Keratinocyte (primary cell): ENCODE data around the gene MAGI1. TPM values are rescaled to one million over a fixed set of nuclear protein-coding genes. Genes with fewer than 3 reads are reported as not detected.
A peak's percentile ranks its signal among the peaks of the same experiment; 100 is the strongest.
"Not testable (repeated sequence)": the region's sequence is repeated elsewhere in the genome, so short reads cannot be mapped to it uniquely, and the experiment has no call there.

ENCODE experiments used
- DNase-seq: peaks from one replicate; pipeline ENCODE4 v3.0.0-alpha.2; 2011; ENCODE audit warnings: low read depth, missing footprints, low spot score
- FAIRE-seq: peaks from 2 replicates; lab custom pipeline; 2011; peaks lifted over from hg19 to GRCh38; lab: Jason Lieb, UNC
- H2AFZ ChIP-seq: 2 replicates; pipeline ENCODE4 v1.6.0; 2012; ENCODE audit warnings: low read length, control low read depth, inconsistent platforms; ENCODE audit not compliant: control insufficient read depth
- H3K27ac ChIP-seq: 2 replicates; pipeline ENCODE4 v1.5.1; 2011; ENCODE audit warnings: low read length; ENCODE audit not compliant: control insufficient read depth, insufficient read depth
- H3K27me3 ChIP-seq: 3 replicates; pipeline ENCODE4 v1.6.0; 2011; ENCODE audit warnings: low read length; ENCODE audit not compliant: control insufficient read depth, insufficient read depth; ENCODE audit errors: extremely low read depth
- H3K36me3 ChIP-seq, 2 experiments: 2 replicates in 1 of 2; 3 replicates in 1 of 2; pipeline ENCODE4 v1.5.1; 2011; ENCODE audit warnings: low read length in 2 of 2, mild to moderate bottlenecking in 1 of 2; ENCODE audit not compliant: control insufficient read depth in 2 of 2, insufficient read depth in 2 of 2; ENCODE audit errors: extremely low read depth in 1 of 2
- H3K4me1 ChIP-seq: 3 replicates; pipeline ENCODE4 v1.5.1; 2011; ENCODE audit warnings: low read length; ENCODE audit not compliant: control insufficient read depth, insufficient read depth; ENCODE audit errors: extremely low read depth
- H3K4me2 ChIP-seq: 3 replicates; pipeline ENCODE4 v1.6.0; 2011; ENCODE audit warnings: low read depth, low read length; ENCODE audit not compliant: control insufficient read depth, insufficient read depth; ENCODE audit errors: extremely low read depth
- H3K4me3 ChIP-seq, 3 experiments: fragments of 200-600 bp in 1 of 3; sonication (generic) in 1 of 3; 2 replicates in 2 of 3; 3 replicates in 1 of 3; pipeline ENCODE4 v1.5.1; 2011 to 2016; ENCODE audit warnings: low read length in 3 of 3, mild to moderate bottlenecking in 3 of 3, control low read depth in 2 of 3, inconsistent platforms in 1 of 3, low read depth in 1 of 3, mixed read lengths in 1 of 3, mixed run types in 1 of 3, moderate library complexity in 1 of 3; ENCODE audit not compliant: control insufficient read depth in 2 of 3, insufficient read depth in 2 of 3; ENCODE audit errors: extremely low read depth in 1 of 3
- H3K79me2 ChIP-seq: 2 replicates; pipeline ENCODE4 v1.6.0; 2012; ENCODE audit warnings: low read length; ENCODE audit not compliant: control insufficient read depth, insufficient read depth
- H3K9ac ChIP-seq: 3 replicates; pipeline ENCODE4 v1.6.0; 2011; ENCODE audit warnings: low read length; ENCODE audit not compliant: control insufficient read depth, insufficient read depth; ENCODE audit errors: extremely low read depth
- H3K9me1 ChIP-seq: 3 replicates; pipeline ENCODE4 v1.6.0; 2011; ENCODE audit warnings: low read length; ENCODE audit not compliant: control insufficient read depth, insufficient read depth; ENCODE audit errors: extremely low read depth
- H3K9me3 ChIP-seq: 2 replicates; pipeline ENCODE4 v1.5.1; 2012; ENCODE audit warnings: low read depth, low read length; ENCODE audit not compliant: control insufficient read depth
- H4K20me1 ChIP-seq: 3 replicates; pipeline ENCODE4 v1.6.0; 2011; ENCODE audit warnings: low read length; ENCODE audit not compliant: control insufficient read depth, insufficient read depth; ENCODE audit errors: extremely low read depth
- CTCF ChIP-seq, 3 experiments: IDR thresholded peaks in 1 of 3; conservative IDR thresholded peaks in 1 of 3; optimal IDR thresholded peaks in 1 of 3; 2 replicates in 2 of 3; 3 replicates in 1 of 3; pipeline versions ENCODE3 to v1.5.1; 2011; ENCODE audit warnings: low read length in 3 of 3, mild to moderate bottlenecking in 3 of 3, moderate library complexity in 2 of 3, control low read depth in 1 of 3, inconsistent platforms in 1 of 3; ENCODE audit not compliant: insufficient read depth in 2 of 3; ENCODE audit errors: extremely low read depth in 1 of 3
- EZH2 ChIP-seq: IDR thresholded peaks from one replicate; pipeline ENCODE4 v1.6.1; 2012; ENCODE audit warnings: inconsistent platforms, mild to moderate bottlenecking, low read length, moderate library complexity
- dilution Hi-C: fragments of 300-500 bp; cut with MboI; formaldehyde crosslinking; loops from one replicate; pipeline ENCODE4 v1.7.0; 2020; ENCODE audit warnings: low sequenced_read_pairs; ENCODE audit not compliant: extremely low pct_ligation_motif_present
- polyA plus RNA-seq, 5 experiments: library from polyadenylated mRNA; depleted of rRNA in 3 of 5; stranded (reverse) in 3 of 5; stranded (forward) in 1 of 5; unstranded in 1 of 5; fragments of >200 nt; gene quantifications; 1 replicate in 1 of 5; 2 replicates in 3 of 5; 3 replicates in 1 of 5; pipeline versions ENCODE4 v1.2.1 to v1.2.3, GENCODE V29; 2011 to 2012; ENCODE audit warnings: missing spikeins in 2 of 5, low read depth in 1 of 5, low replicate concordance in 1 of 5

Gene MAGI1
- polyA plus RNA-seq, 1 donor (not counting 4 experiments of a cell fraction or from before 2014, with no cell fraction given), result 10.9 TPM

- H2AFZ ChIP-seq, result no peak overlapping the region
- dilution Hi-C loops, result no loop called here
- no peak overlapping the region for H3K9ac ChIP-seq
- H3K27ac ChIP-seq, result peak overlapping the region; percentile 61
- H3K4me3 ChIP-seq, result no peak overlapping the region
- H3K79me2 ChIP-seq, result peaks cover 7% of the 10 kb centered on the region
- no peaks in the 10 kb centered on the region for H3K9me1 ChIP-seq
- H3K4me2 ChIP-seq, result peak overlapping the region; percentile 25
- FAIRE-seq (peak; percentile 82), DNase-seq (peak; percentile 26)
- no peaks in the 10 kb centered on the region for H3K9me3 ChIP-seq
- no peaks in the 10 kb centered on the region for H4K20me1 ChIP-seq
- TF ChIP-seq EZH2 (no peak), CTCF (optimal IDR thresholded peaks at IDR 0.05 in 1 of 3, IDR thresholded peaks at IDR 0.05 in 1 of 3, conservative IDR thresholded peaks at IDR 0.05 in 1 of 3; ENCODE audit: extremely low read depth in 1 of 3, insufficient read depth in 2 of 3, low read length in 3 of 3) (no peak)
- peaks cover 32% of the 10 kb centered on the region for H3K4me1 ChIP-seq
- no peaks in the 10 kb centered on the region for H3K27me3 ChIP-seq
- no peaks in the 10 kb centered on the region for H3K36me3 ChIP-seq
Measured at GRCh38 chr3:65893631-65894030, 145.1 kb downstream of the MAGI1 start.

GRCh38 chr3:65891477-65891876 is 147.2 kb downstream of the MAGI1 start:
- H3K9me1 ChIP-seq, FAIRE-seq, H3K4me2 ChIP-seq, H3K9me3 ChIP-seq, H3K9ac ChIP-seq, H3K27me3 ChIP-seq, H4K20me1 ChIP-seq, H2AFZ ChIP-seq, H3K27ac ChIP-seq, H3K36me3 ChIP-seq, dilution Hi-C loops, H3K4me3 ChIP-seq, DNase-seq: not testable (repeated sequence)
- peaks cover 35% of the 10 kb centered on the region for H3K4me1 ChIP-seq
- peaks cover 13% of the 10 kb centered on the region for H3K79me2 ChIP-seq

GRCh38 chr3:65890328-65890727 is 148.4 kb downstream of the MAGI1 start:
- Histone ChIP-seq H4K20me1 (no peaks in the 10 kb centered on the region), H3K27ac (no peak overlapping the region), H3K4me3 (no peak overlapping the region), H3K27me3 (no peaks in the 10 kb centered on the region), H3K9ac (no peak overlapping the region), H3K36me3 (no peaks in the 10 kb centered on the region), H3K4me2 (no peak overlapping the region), H3K4me1 (peaks cover 35% of the 10 kb centered on the region), H3K79me2 (peaks cover 12% of the 10 kb centered on the region), H2AFZ (no peak overlapping the region), H3K9me1 (no peaks in the 10 kb centered on the region), H3K9me3 (no peaks in the 10 kb centered on the region)
- TF ChIP-seq EZH2 (no peak), CTCF (optimal IDR thresholded peaks at IDR 0.05 in 1 of 3, IDR thresholded peaks at IDR 0.05 in 1 of 3, conservative IDR thresholded peaks at IDR 0.05 in 1 of 3; ENCODE audit: extremely low read depth in 1 of 3, insufficient read depth in 2 of 3, low read length in 3 of 3) (no peak)
- no peak for FAIRE-seq
- dilution Hi-C loops, result no loop called here
- no peak for DNase-seq
